SU-DHL-6 (cell line): ENCODE data around the gene BTBD1.

Experiments
- H2AFZ ChIP-seq: fragments of 200-600 bp; sonication (generic); 2 replicates; pipeline ENCODE4 v1.6.1; 2014; ENCODE audit warnings: low read depth, mild to moderate bottlenecking, moderate library complexity, mixed read lengths, antibody characterized with exemption, low read length; ENCODE audit not compliant: severe bottlenecking
- H3F3A ChIP-seq: fragments of 200-600 bp; shearing (Covaris generic); 2 replicates; pipeline ENCODE4 v1.6.0; 2016; ENCODE audit warnings: antibody characterized with exemption, mild to moderate bottlenecking; ENCODE audit not compliant: insufficient read depth
- H3K27ac ChIP-seq: fragments of 200-600 bp; sonication (generic); 2 replicates; pipeline ENCODE4 v1.5.1; 2016; ENCODE audit warnings: low read depth, mild to moderate bottlenecking, low read length, moderate library complexity, mixed read lengths
- H3K27me3 ChIP-seq: fragments of 200-600 bp; sonication (generic), shearing (Covaris generic); 2 replicates; pipeline ENCODE4 v1.6.0; 2014; ENCODE audit warnings: mild to moderate bottlenecking, low read length
- H3K36me3 ChIP-seq: fragments of 200-600 bp; sonication (generic); 2 replicates; pipeline ENCODE4 v1.6.1; 2014; ENCODE audit warnings: mild to moderate bottlenecking, low read length, mixed read lengths
- H3K4me2 ChIP-seq: fragments of 300-600, 200-600 bp; shearing (Covaris generic), sonication (generic); 2 replicates; pipeline ENCODE4 v1.6.0; 2014; ENCODE audit warnings: low read length, low read depth, mild to moderate bottlenecking; ENCODE audit not compliant: poor library complexity, severe bottlenecking
- H3K4me3 ChIP-seq: fragments of 200-600 bp; sonication (generic); 2 replicates; pipeline ENCODE4 v1.5.1; 2014; ENCODE audit warnings: antibody characterized with exemption, low read length, mild to moderate bottlenecking, mixed read lengths; ENCODE audit not compliant: insufficient read depth, poor library complexity, severe bottlenecking
- H3K79me2 ChIP-seq: fragments of 200-600 bp; sonication (generic); 2 replicates; pipeline ENCODE4 v1.6.1; 2014; ENCODE audit warnings: mild to moderate bottlenecking, low read length, moderate library complexity; ENCODE audit not compliant: insufficient read depth
- H3K9ac ChIP-seq: fragments of 200-600 bp; sonication (generic); 2 replicates; pipeline ENCODE4 v1.7.0; 2014; ENCODE audit warnings: mild to moderate bottlenecking, low read length
- H3K9me2 ChIP-seq: fragments of 200-600 bp; sonication (generic); replicated peaks from 2 replicates; pipeline ENCODE4 v1.6.1; 2014; ENCODE audit warnings: low read length; ENCODE audit not compliant: insufficient read depth
- H3K9me3 ChIP-seq: fragments of 200-600 bp; sonication (generic); 2 replicates; pipeline ENCODE4 v1.6.1; 2014; ENCODE audit warnings: low read length, mixed read lengths; ENCODE audit not compliant: insufficient read depth
- H4K20me1 ChIP-seq: fragments of 200-600 bp; sonication (generic); 2 replicates; pipeline ENCODE4 v1.6.1; 2014; ENCODE audit warnings: low read depth, mild to moderate bottlenecking, antibody characterized with exemption, low read length, moderate library complexity, mixed read lengths
- EZH2phosphoT487 ChIP-seq: fragments of 200-600 bp; sonication (generic), shearing (Covaris generic); conservative IDR thresholded peaks from 2 replicates; pipeline ENCODE4 v1.6.1; 2018; ENCODE audit warnings: mild to moderate bottlenecking, antibody characterized with exemption, low read length, moderate library complexity, mixed read lengths
- TF ChIP-seq, protein P1 (sequence below): fragments of 200-600 bp; sonication (generic); IDR thresholded peaks from one replicate; pipeline ENCODE4 v1.5.1; 2017; ENCODE audit warnings: antibody characterized with exemption, mild to moderate bottlenecking, low read length, moderate library complexity; ENCODE audit not compliant: insufficient read depth, poor library complexity, severe bottlenecking

Gene BTBD1

DNA sequence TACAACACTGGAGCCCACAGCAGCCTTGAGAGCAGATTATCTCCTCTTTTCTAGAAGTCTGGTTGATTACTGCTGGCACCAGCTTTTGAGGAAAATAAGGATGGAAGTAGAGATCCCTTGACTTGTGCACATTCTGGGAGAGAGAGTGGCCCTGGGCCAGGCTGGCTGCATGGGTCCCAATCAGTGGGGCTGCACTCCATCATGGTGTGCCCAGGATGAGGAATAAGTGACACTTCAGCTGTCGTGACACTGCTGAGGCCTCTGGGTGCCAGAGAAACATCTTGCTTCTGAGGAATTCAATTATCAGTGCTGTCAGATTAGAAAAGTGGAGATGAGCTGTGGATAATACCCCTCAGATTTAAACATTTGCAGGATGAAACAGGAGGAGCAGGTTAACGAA, 72.0 kb downstream of the BTBD1 start:
- Histone ChIP-seq H3K9me3 (no peaks in the 10 kb centered on the region), H3K27ac (no peak overlapping the region), H3K79me2 (no peaks in the 10 kb centered on the region), H3K4me2 (no peak overlapping the region), H3K4me3 (no peak overlapping the region), H3K9me2 (no peaks in the 10 kb centered on the region), H3K9ac (no peak overlapping the region), H3F3A (0 out of 2 replicates have a peak, but pooled peaks cover 7% of the 10 kb centered on the region), H4K20me1 (no peaks in the 10 kb centered on the region), H2AFZ (no peak overlapping the region), H3K27me3 (no peaks in the 10 kb centered on the region), H3K36me3 (peaks cover 5% of the 10 kb centered on the region; the same call in 1 of the 2 replicates)
- TF ChIP-seq EZH2phosphoT487, result no peak
- TF ChIP-seq, protein P1, sequence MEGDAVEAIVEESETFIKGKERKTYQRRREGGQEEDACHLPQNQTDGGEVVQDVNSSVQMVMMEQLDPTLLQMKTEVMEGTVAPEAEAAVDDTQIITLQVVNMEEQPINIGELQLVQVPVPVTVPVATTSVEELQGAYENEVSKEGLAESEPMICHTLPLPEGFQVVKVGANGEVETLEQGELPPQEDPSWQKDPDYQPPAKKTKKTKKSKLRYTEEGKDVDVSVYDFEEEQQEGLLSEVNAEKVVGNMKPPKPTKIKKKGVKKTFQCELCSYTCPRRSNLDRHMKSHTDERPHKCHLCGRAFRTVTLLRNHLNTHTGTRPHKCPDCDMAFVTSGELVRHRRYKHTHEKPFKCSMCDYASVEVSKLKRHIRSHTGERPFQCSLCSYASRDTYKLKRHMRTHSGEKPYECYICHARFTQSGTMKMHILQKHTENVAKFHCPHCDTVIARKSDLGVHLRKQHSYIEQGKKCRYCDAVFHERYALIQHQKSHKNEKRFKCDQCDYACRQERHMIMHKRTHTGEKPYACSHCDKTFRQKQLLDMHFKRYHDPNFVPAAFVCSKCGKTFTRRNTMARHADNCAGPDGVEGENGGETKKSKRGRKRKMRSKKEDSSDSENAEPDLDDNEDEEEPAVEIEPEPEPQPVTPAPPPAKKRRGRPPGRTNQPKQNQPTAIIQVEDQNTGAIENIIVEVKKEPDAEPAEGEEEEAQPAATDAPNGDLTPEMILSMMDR, result no peak

DNA sequence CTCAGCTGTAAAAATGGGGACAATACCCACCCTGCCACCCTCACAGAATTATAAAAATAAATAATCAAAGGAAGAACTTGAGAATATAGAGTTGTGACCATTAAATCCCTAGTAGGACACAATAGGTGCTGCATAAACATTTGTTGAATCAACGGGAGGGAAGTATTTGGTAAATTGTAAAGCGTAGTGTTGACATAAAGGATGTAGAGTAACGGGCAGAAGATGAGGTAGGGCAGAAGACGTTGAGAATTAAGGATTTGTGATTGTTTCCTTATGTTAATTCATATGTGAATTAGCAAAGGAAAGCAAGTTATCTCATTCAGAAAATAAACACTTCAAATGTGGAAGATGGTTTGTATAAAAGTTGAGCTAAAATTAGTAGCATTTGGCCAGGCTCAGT, 73.9 kb downstream of the BTBD1 start:
- no peaks in the 10 kb centered on the region for H3K9me3 ChIP-seq

DNA sequence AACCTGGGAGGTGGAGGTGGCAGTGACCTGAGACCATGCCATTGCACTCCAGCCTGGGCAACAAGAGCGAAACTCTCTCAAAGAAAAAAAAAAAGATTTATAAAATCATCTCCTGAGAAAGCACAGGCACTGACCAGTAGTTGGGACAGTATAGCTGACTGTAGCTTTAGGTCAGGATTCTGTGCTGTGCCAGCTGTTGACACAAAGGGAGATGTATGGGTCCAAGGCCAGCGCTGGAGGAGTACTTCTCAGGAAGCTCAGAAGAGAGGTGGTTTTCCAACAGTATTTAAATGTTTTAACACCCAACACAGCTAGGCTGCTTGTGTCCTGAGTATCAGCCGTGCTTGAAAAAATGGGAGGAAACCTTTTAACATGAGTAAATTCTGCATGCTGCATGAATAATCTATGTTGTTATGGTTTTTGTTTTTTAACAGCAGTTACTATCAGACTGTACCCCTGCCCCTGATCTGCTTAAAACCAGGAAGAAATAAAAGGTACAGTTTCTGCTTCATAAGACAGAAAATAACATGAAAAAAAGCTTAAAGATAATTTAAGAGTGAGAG, 74.5 kb downstream of the BTBD1 start:
- no peaks in the 10 kb centered on the region for H3K9me3 ChIP-seq
- H3K36me3 ChIP-seq, result peaks cover 12% of the 10 kb centered on the region
- TF ChIP-seq, protein P1, result no peak
- no peak for TF ChIP-seq EZH2phosphoT487

More for the DNA sequence above, 73.9 kb downstream of the BTBD1 start:
- TF ChIP-seq, protein P1, result no peak
- no peak for TF ChIP-seq EZH2phosphoT487
- Histone ChIP-seq H3K9ac (no peak overlapping the region), H3K27me3 (no peaks in the 10 kb centered on the region), H3F3A (0 out of 2 replicates have a peak, but pooled peaks cover 7% of the 10 kb centered on the region), H3K27ac (no peak overlapping the region), H3K79me2 (no peaks in the 10 kb centered on the region), H3K4me2 (no peak overlapping the region), H3K9me2 (no peaks in the 10 kb centered on the region), H3K36me3 (peaks cover 12% of the 10 kb centered on the region), H4K20me1 (no peaks in the 10 kb centered on the region), H2AFZ (no peak overlapping the region), H3K4me3 (no peak overlapping the region)

More for the DNA sequence above, 74.5 kb downstream of the BTBD1 start:
- peaks cover 5% of the 10 kb centered on the region for H3K79me2 ChIP-seq
- H3K4me3 ChIP-seq, result no peak overlapping the region
- H3K9me2 ChIP-seq, result no peaks in the 10 kb centered on the region
- H3K9ac ChIP-seq, result no peak overlapping the region
- no peaks in the 10 kb centered on the region for H4K20me1 ChIP-seq
- no peaks in the 10 kb centered on the region for H3K27me3 ChIP-seq
- H3K4me2 ChIP-seq, result no peak overlapping the region
- H3F3A ChIP-seq, result 0 out of 2 replicates have a peak, but pooled peaks cover 7% of the 10 kb centered on the region
- no peak overlapping the region for H3K27ac ChIP-seq
- no peak overlapping the region for H2AFZ ChIP-seq
